Right renal cortex interstitium (tissue), 3 donors: ENCODE measurements around the gene RGS3. TPM values are rescaled to one million over a fixed set of nuclear protein-coding genes. Genes with fewer than 3 reads are reported as not detected.

Experiments used
- DNase-seq, 3 donors: peaks; one replicate each; pipeline ENCODE4 v3.0.0-alpha.2; 2013; ENCODE audit warnings: low read depth in 3 of 3, low spot score in 2 of 3
- polyA plus RNA-seq, 3 donors: library from polyadenylated mRNA; unstranded; fragments of 120-200 nt; gene quantifications; one replicate each; pipeline ENCODE4 v1.2.1, GENCODE V29; 2013; ENCODE audit not compliant: insufficient read length in 3 of 3

Gene RGS3
- polyA plus RNA-seq, 3 donors, result 45.1 to 47.4 (median 47.2) TPM

GRCh38 chr9:113597390-113598241, 134.1 kb downstream of the RGS3 start:
- DNase-seq, result no peak

- no peak for DNase-seq
These were observed 134.9 kb downstream of the RGS3 start for GRCh38 chr9:113598451-113598850.

- no peak for DNase-seq
These were observed 135.4 kb downstream of the RGS3 start for GRCh38 chr9:113598883-113599282.

DNA sequence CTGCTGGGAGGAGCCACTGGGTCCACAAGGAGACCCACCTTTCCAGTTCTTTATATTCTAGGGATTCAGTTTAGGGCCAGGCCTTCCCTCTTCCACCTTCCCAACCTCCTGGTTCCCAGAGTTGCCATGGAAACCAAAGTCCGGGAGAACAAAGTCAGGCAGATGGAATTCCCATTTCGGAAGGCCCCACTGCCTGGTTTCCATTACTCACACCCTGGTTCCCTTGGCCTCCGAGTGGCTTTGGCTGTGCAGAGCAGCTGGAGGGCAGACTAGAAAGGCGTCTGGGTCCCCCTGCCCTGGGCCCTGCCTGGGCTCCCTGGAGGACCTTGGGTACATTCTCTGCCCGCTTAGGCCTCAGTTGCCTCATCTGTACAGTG, 136.1 kb downstream of the RGS3 start:
- no peak for DNase-seq

- DNase-seq, result no peak
These were observed 136.7 kb downstream of the RGS3 start for GRCh38 chr9:113600023-113600823.

DNA sequence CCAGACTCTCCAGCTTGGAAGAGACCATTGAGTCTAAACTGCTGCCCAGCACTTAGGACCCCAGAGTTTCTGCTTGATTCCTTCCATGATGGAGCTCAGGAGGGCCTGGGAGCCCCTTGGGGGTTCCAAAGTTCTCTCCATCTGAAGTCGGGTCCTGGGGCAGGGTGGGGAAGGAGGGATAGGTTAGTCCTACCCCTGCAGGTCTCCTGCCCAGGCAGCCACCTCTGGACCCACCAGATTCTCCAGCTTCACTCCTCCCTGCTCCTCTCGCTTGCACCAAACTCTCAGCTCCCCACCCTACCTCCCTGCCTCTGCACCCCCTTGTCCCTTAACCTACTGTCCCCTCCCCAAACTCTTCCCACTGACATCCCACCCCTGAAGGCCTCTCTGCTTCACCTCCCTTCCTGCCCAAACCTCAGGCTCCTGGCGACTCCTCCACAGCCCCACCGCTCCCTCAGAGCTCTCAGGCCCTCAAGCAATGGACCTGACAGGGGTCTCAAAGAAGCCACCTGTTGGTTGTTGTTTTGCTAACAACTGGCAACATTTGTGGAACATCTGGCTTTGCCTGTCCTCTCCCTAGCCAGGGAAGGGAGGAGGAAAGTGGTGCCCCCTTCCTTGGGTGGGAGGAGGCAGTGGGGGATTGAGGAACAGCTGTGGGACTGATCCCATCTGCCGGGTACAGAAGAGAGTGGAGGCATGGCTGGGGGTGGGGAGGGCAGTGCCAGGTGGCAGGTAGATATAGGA, 137.5 kb downstream of the RGS3 start:
- no peak for DNase-seq

GRCh38 chr9:113601656-113602055, 138.1 kb downstream of the RGS3 start:
- no peak for DNase-seq

GRCh38 chr9:113602126-113603047, 138.9 kb downstream of the RGS3 start:
- no peak for DNase-seq

DNA sequence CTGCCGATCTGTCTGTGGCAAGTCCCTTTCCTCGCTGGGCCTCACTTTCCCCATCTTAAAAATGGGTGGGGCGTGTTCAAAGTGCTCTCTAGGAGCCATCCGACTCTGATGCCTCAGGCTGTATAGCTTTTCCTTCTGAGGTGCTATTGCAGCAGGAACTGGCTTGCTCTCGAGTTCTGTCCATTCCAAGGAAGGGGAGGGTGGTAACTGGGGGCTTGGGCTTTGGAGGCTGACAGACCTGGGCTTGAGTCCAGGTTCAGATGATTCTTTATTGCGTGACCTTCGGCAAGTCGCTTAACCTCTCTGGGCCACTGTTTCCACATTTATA, 139.5 kb downstream of the RGS3 start:
- DNase-seq, result no peak

DNA sequence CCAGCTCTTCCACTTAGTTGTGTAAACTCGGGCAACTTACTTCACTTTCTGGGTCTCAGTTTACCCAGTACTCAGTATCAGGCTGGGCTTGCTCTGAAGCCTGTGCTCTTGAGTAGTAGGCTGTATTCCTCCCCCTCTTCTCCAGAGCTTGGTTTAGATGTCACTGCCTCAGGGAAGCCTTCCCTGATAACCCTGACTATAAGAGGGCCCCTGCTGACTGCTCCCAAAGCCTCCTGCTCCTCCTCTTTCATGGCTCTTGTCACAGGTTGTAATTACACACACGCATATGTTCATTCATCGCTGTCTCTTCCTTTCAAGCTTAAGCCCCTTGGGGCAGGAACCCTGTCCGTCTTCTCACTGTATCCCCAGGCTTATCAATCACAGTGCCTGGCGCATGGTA, 140.2 kb downstream of the RGS3 start:
- no peak for DNase-seq

DNA sequence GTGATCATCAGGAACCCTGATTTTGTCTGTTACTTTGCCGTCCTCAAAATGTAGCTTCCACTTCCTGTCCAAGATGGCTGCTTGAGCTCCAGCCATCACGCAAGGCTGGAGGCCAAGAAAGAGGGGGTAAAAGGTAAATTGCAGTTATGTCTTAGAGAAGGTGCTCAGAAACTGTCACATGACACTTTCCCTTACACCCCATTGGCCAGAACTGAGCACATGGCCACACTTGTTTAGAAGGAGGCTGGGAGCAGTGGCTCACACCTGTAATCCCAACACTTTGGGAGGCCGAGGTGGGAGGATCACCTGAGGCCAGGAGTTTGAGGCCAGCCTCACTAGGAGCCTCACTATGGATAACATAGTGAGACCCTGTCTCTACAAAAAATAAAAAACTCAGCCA, 140.9 kb downstream of the RGS3 start:
- DNase-seq, result no peak

- DNase-seq, result no peak
These were observed 143.0 kb downstream of the RGS3 start for GRCh38 chr9:113606510-113606909.

- DNase-seq, result no peak
These were observed 144.7 kb downstream of the RGS3 start for GRCh38 chr9:113608082-113608685.

GRCh38 chr9:113609562-113610318, 146.2 kb downstream of the RGS3 start:
- no peak for DNase-seq

- DNase-seq, result no peak
These were observed 148.1 kb downstream of the RGS3 start for GRCh38 chr9:113611461-113612215.

GRCh38 chr9:113612216-113612747, 148.8 kb downstream of the RGS3 start:
- no peak for DNase-seq

- no peak for DNase-seq
These were observed 149.3 kb downstream of the RGS3 start for GRCh38 chr9:113612828-113613227.

DNA sequence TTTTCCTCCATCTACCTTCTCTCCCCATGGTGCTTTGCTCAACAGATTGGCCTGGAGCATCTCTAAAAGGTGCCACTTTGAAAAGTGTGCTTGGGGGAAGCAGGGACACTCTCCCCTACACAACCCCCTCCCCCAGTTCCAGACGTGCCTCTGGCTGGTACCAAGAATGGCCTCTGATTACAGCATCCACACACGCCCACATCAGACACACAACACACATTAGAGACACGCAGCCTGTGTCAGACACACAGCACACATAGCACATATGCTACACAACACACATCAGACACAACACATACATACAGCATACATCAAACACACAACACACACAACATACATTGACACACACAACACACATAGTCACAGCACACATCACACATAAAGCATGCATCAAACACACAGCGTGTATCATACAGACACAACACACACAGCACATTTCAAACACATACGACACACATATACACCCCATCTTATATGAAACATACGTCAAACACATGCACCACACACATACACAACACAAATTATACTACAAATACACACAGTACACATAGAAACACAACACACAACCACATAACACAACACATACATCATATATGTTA, 150.4 kb downstream of the RGS3 start:
- DNase-seq, result no peak
